ENCODE measurements around the gene MAGEB1. TPM values are rescaled to one million over a fixed set of nuclear protein-coding genes. Genes with fewer than 3 reads are reported as not detected.

The MAGEB1 gene
- total RNA-seq, 2 experiments from 2014 or later = not detected

DNA sequence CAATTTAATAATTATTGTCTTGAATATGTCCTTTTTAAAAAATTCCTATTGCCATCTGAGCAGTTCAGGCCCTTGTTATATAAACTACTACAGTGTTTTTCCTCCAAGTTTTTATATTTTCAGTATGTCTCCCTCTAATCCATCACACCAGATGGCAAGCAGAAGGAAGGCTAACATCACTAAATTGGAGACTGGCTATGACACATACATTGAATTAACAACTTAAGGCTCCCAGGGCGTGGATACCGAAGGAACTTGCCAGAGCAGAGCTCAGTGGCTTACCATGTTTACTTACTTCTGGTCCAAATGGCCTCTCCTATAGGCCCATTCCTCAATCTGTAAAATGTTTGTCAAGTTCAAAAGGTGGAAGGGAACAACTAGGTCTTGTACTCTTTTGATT lies 13.0 kb downstream of the MAGEB1 start:
- H3K4me1 Mint-ChIP-seq (ENCODE audit: low read depth) = no peaks in the 10 kb centered on the region
- TF ChIP-seq, protein P1, sequence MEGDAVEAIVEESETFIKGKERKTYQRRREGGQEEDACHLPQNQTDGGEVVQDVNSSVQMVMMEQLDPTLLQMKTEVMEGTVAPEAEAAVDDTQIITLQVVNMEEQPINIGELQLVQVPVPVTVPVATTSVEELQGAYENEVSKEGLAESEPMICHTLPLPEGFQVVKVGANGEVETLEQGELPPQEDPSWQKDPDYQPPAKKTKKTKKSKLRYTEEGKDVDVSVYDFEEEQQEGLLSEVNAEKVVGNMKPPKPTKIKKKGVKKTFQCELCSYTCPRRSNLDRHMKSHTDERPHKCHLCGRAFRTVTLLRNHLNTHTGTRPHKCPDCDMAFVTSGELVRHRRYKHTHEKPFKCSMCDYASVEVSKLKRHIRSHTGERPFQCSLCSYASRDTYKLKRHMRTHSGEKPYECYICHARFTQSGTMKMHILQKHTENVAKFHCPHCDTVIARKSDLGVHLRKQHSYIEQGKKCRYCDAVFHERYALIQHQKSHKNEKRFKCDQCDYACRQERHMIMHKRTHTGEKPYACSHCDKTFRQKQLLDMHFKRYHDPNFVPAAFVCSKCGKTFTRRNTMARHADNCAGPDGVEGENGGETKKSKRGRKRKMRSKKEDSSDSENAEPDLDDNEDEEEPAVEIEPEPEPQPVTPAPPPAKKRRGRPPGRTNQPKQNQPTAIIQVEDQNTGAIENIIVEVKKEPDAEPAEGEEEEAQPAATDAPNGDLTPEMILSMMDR (IDR thresholded peaks at IDR 0.05) = no peak
- no peak for ATAC-seq (ENCODE audit: poor library complexity)
- H3K36me3 ChIP-seq (ENCODE audit: insufficient read depth, low read length) = no peaks in the 10 kb centered on the region
- no peak overlapping the region for H3K27ac Mint-ChIP-seq
- H3K27ac ChIP-seq (ENCODE audit: low read depth in 1 of 2, low read length in 2 of 2) = no peak overlapping the region
- no peaks in the 10 kb centered on the region for H3K27me3 ChIP-seq (ENCODE audit: control insufficient read depth in 1 of 2, insufficient read depth in 2 of 2, low read length in 2 of 2)
- CTCF ChIA-PET = no interaction called here
- no peaks in the 10 kb centered on the region for H3K27me3 Mint-ChIP-seq
- no peaks in the 10 kb centered on the region for H3K4me1 ChIP-seq (ENCODE audit: insufficient read depth, low read length)
- POLR2A ChIA-PET = interaction anchor here (0.6 kb wide), 1 partner anchor 306 kb away, joined by 3 read pairs; no protein-coding TSS in a partner anchor
- intact Hi-C loops (cut with DNase I, micrococcal nuclease) = no loop called here
- H3K4me3 ChIP-seq (ENCODE audit: low read length) = no peak overlapping the region
- H3K9me3 Mint-ChIP-seq = no peaks in the 10 kb centered on the region
- H3K4me3 Mint-ChIP-seq = no peak overlapping the region
- H3K9me3 ChIP-seq (ENCODE audit: control insufficient read depth in 1 of 2, insufficient read depth in 1 of 2, low read length in 2 of 2) = no peaks in the 10 kb centered on the region
- DNase-seq = no peak
- H3K36me3 Mint-ChIP-seq (ENCODE audit: low read depth) = no peaks in the 10 kb centered on the region

DNA sequence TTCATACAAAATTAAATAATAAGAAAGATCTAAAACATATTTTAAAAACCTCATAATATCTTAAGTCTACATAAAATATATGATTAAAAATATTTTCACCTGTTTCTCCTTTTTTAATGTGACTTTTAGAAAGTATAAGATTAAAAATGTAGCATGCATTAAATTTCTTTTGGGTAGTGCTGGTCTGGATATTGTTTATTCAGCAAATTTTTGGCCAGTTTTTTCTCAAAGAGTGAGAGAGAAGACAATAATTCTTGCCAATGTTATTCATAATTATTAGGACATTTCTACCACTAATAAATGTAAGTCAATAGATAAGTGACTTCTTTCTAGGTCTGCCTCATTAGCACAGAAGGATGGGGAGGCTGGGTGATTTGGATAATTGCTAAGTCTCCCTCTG lies 14.1 kb downstream of the MAGEB1 start:
- Histone ChIP-seq H3K4me3 (ENCODE audit: low read length) (no peak overlapping the region), H3K36me3 (ENCODE audit: insufficient read depth, low read length) (no peaks in the 10 kb centered on the region), H3K27me3 (ENCODE audit: control insufficient read depth in 1 of 2, insufficient read depth in 2 of 2, low read length in 2 of 2) (no peaks in the 10 kb centered on the region), H3K4me1 (ENCODE audit: insufficient read depth, low read length) (no peaks in the 10 kb centered on the region), H3K9me3 (ENCODE audit: control insufficient read depth in 1 of 2, insufficient read depth in 1 of 2, low read length in 2 of 2) (no peaks in the 10 kb centered on the region), H3K27ac (ENCODE audit: low read depth in 1 of 2, low read length in 2 of 2) (no peak overlapping the region)
- Mint-ChIP-seq H3K4me3 (no peak overlapping the region), H3K36me3 (ENCODE audit: low read depth) (no peaks in the 10 kb centered on the region), H3K27ac (no peak overlapping the region), H3K9me3 (no peaks in the 10 kb centered on the region), H3K27me3 (no peaks in the 10 kb centered on the region), H3K4me1 (ENCODE audit: low read depth) (no peaks in the 10 kb centered on the region)
- no peak for ATAC-seq (ENCODE audit: poor library complexity)
- no peak for DNase-seq
- TF ChIP-seq, protein P1 (IDR thresholded peaks at IDR 0.05) = no peak
- intact Hi-C loops (cut with DNase I, micrococcal nuclease) = no loop called here
- ChIA-PET CTCF (no interaction called here), POLR2A (no interaction called here)

DNA sequence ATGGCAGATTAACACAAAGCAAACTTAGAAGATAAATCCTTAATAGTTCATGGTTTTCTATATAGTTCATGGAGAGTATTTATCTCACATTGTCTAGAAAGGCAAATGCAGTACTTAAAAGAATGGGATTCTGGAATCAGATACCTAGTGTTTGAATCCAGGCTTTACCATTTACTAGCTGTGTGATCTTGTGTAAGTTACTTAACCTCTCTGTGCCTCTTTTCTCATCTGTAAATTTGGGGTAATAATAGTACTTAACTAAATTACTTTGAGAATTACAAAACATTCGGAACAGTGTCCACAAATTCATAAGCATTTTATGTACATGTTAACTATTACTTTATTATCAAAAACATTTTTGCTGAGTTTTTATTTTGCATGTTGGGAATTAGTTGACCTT lies 15.8 kb downstream of the MAGEB1 start:
- H3K27ac Mint-ChIP-seq = no peak overlapping the region
- ChIA-PET CTCF (no interaction called here), POLR2A (no interaction called here)
- no peaks in the 10 kb centered on the region for H3K36me3 Mint-ChIP-seq (ENCODE audit: low read depth)
- no peak overlapping the region for H3K4me3 ChIP-seq (ENCODE audit: low read length)
- no peaks in the 10 kb centered on the region for H3K36me3 ChIP-seq (ENCODE audit: insufficient read depth, low read length)
- H3K4me1 Mint-ChIP-seq (ENCODE audit: low read depth) = no peaks in the 10 kb centered on the region
- TF ChIP-seq, protein P1 (IDR thresholded peaks at IDR 0.05) = no peak
- H3K4me1 ChIP-seq (ENCODE audit: insufficient read depth, low read length) = no peaks in the 10 kb centered on the region
- no peaks in the 10 kb centered on the region for H3K27me3 Mint-ChIP-seq
- no peaks in the 10 kb centered on the region for H3K27me3 ChIP-seq (ENCODE audit: control insufficient read depth in 1 of 2, insufficient read depth in 2 of 2, low read length in 2 of 2)
- no peak overlapping the region for H3K27ac ChIP-seq (ENCODE audit: low read depth in 1 of 2, low read length in 2 of 2)
- ATAC-seq (ENCODE audit: poor library complexity) (no peak), DNase-seq (no peak)
- H3K4me3 Mint-ChIP-seq = no peak overlapping the region
- no peaks in the 10 kb centered on the region for H3K9me3 Mint-ChIP-seq
- intact Hi-C loops (cut with DNase I, micrococcal nuclease) = no loop called here
- no peaks in the 10 kb centered on the region for H3K9me3 ChIP-seq (ENCODE audit: control insufficient read depth in 1 of 2, insufficient read depth in 1 of 2, low read length in 2 of 2)
